Measurements from ENCODE around the gene CYB561.

- no peak for TF ChIP-seq FOXM1 (IDR thresholded peaks at IDR 0.05; ENCODE audit: borderline replicate concordance)
- no peak for TF ChIP-seq BHLHE40 (IDR thresholded peaks at IDR 0.05; ENCODE audit: borderline replicate concordance)
- no peak for TF ChIP-seq SP1 (IDR thresholded peaks at IDR 0.05)
- TF ChIP-seq ELF4 (IDR thresholded peaks at IDR 0.05): no peak
Observed at GRCh38 chr17:63441654-63442053, 4.5 kb downstream of the CYB561 start.

Data from HEK293T (cell line).